Measurements from ENCODE around the gene HLA-B.

HLA-B gene

DNA sequence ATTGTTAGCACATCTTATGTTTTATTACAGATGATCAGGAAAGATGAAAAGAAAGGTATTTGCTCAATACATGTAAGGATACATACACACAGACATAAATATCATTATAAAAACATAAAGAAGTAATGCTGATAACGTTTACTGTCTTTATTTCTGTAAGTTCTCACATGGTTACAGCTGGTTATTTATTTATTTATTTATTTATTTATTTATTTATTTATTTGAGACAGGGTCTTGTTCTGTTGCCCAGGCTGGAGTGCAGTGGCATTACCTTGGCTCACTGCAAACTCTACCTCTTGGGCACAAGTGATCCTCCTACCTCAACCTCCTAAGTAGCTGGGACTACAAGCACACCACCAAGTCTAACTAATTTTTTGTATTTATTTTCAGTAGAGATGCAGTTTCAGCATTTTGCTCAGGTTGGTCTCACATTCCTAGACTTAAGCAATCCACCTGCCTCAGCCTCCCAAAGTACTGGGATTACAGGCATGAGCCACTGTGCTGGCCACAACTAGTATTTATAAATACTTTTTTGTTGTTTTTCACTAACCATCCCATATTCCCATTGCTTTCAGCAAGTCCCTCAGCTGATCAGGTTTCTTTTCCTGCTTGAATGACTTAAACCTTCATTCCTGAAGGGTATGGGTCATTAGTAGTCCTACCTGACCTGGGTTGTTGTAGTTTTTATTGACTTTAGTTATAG lies 35.8 kb downstream of the HLA-B start:
- TF ChIP-seq, protein P1, sequence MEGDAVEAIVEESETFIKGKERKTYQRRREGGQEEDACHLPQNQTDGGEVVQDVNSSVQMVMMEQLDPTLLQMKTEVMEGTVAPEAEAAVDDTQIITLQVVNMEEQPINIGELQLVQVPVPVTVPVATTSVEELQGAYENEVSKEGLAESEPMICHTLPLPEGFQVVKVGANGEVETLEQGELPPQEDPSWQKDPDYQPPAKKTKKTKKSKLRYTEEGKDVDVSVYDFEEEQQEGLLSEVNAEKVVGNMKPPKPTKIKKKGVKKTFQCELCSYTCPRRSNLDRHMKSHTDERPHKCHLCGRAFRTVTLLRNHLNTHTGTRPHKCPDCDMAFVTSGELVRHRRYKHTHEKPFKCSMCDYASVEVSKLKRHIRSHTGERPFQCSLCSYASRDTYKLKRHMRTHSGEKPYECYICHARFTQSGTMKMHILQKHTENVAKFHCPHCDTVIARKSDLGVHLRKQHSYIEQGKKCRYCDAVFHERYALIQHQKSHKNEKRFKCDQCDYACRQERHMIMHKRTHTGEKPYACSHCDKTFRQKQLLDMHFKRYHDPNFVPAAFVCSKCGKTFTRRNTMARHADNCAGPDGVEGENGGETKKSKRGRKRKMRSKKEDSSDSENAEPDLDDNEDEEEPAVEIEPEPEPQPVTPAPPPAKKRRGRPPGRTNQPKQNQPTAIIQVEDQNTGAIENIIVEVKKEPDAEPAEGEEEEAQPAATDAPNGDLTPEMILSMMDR (conservative IDR thresholded peaks at IDR 0.05; ENCODE audit: low read length) = no peak
- H3K4me3 ChIP-seq (ENCODE audit: low read length) = no peak overlapping the region
- DNase-seq (ENCODE audit: low read depth) = no peak

DNA sequence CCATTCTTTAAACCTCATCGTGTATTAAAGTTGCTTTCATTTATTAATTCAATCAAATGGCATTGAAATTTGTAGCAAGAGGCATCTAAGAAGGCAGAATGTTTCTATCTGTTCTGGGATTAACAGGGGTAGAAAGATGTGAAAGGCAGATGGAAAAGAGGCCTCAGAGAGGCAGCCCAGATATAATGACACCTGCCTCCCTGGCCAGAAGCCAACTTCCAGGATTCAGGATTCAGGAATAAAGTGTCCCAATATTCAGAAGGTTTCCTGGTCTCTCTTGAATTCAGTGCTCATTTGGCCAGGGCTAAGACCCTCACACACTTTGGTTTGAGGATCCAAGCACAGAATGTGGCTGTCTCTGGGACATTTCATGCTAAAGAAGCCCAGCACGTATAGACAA lies 39.9 kb downstream of the HLA-B start:
- H3K4me3 ChIP-seq (ENCODE audit: low read length) = no peak overlapping the region
- no peak for DNase-seq (ENCODE audit: low read depth)
- TF ChIP-seq, protein P1 (conservative IDR thresholded peaks at IDR 0.05; ENCODE audit: low read length) = no peak

DNA sequence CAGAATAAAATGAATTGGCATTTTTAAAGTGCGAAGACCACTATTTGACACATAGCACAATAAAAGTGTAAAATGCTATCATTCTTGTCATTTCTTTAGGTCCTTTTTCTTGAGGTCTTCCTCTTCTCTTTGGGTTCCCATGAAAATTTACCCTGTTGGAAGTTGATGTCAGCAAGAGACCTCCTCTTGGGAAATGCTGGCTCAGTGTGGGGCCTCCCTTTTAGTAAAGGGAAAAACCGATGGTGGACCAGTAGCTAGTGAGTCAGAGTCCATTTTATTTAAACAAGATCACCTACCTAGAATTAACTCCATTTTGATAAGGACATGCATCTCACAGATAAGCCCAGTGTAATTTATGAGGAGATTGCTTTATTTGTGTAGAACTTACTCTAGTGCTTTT lies 47.3 kb downstream of the HLA-B start:
- TF ChIP-seq, protein P1 (conservative IDR thresholded peaks at IDR 0.05; ENCODE audit: low read length) = no peak
- no peak overlapping the region for H3K4me3 ChIP-seq (ENCODE audit: low read length)
- no peak for DNase-seq (ENCODE audit: low read depth)

DNA sequence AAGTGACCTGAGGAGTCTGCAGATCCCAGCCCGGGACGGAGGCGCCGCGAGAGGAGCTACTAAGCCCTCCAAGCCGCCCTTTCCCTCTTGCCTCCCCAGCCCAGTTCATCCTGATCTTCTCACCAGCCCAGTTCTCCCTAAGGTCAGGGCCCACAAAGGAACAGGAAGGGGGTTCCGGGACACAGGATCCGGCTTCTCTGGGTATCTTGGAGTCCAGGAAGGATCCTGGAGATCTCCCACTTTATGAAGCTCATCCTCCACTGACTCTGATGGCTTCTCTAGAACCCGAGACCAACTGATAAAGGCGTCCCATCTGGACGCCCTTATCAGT lies 48.2 kb downstream of the HLA-B start:
- TF ChIP-seq, protein P1 (conservative IDR thresholded peaks at IDR 0.05; ENCODE audit: low read length) = no peak
- H3K4me3 ChIP-seq (ENCODE audit: low read length) = no peak overlapping the region
- DNase-seq (ENCODE audit: low read depth) = no peak

DNA sequence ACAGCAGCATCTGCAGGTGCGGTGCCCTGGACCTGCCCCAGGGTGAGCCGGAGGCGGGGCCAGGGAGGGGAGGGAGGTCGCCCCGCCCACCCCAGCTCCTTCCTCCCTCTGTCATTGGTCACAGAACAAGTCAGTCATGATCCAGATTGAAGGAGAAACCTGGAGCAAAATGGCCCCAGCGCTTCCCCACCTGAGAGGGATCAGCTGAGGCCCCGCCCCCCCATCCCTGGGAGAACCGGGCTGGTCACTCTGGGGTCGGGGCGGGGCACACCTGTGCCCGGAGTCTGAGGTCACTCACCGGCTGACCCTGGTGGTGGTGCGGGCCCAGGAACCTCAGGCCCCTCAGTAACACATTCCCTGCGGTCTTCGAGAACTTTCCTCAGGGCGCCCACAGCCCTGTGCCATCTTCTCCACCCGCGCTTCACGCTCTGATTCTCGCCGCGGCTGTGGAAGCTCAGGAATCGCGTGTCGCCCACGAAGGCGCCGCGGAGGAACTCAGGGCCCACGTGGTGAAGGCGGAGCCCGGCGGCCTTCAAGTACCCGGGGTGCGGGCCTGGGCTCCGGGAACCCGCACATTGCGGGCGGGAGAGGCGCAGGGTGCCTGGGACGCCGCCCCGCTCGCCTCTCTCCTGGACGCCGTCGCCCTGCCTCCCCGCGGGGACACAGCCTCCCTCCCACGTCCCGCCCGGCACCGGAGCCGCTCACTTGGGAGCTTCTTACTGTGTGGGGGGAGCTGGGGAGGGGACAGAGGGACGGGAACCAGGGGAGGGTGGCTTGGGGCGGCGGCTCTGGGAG lies 48.7 kb downstream of the HLA-B start:
- no peak for DNase-seq (ENCODE audit: low read depth)
- TF ChIP-seq, protein P1 (conservative IDR thresholded peaks at IDR 0.05; ENCODE audit: low read length) = no peak
- H3K4me3 ChIP-seq (ENCODE audit: low read length) = no peak overlapping the region

DNA sequence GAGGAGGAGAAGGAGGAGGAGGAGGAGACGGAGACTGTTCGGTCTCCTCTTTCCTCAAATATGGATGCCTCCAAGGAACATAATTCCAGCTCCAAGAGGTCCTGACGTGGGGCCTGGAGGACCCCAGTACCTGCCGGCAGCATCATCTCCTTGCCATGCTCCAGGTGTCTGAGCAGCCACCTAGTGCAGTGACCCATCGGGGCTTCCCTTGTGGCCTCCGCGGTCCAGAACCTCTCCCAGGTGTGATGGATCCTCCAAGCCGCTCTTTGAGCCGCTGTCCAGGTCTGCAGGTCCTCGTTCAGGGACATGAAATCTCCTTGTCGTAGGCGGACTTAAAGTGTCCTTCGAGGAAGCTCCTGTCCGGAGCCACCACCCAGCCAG lies 49.3 kb downstream of the HLA-B start:
- DNase-seq (ENCODE audit: low read depth) = no peak
- H3K4me3 ChIP-seq (ENCODE audit: low read length) = no peak overlapping the region
- TF ChIP-seq, protein P1 (conservative IDR thresholded peaks at IDR 0.05; ENCODE audit: low read length) = no peak

DNA sequence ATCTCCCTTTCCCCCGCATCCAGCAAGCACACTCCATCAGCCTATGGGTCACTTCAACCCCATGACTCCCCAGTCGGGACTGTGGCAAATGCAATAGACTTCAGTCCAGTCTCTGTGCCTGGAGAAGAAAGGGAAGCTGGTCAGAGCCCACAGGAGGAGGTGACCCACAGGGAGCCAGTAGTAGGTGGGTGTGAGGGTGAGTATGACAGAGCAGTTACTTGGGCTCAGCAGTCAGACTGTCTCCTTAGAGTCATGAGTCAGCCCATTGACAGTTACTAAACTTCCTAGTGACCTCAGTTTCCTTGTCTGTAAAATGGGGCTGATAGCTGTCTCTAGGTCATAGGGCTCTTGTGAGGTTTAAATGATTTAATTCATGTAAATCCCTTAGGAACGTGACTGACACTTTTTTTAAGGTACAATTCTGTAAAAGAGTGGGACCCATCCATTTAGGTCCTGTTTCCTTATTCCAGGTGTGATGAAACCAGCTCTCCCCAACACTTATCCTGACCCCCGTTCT lies 51.2 kb downstream of the HLA-B start:
- DNase-seq (ENCODE audit: low read depth) = no peak
- no peak overlapping the region for H3K4me3 ChIP-seq (ENCODE audit: low read length)
- TF ChIP-seq, protein P1 (conservative IDR thresholded peaks at IDR 0.05; ENCODE audit: low read length) = no peak

All from AG10803 (cell line).